Hematopoietic multipotent progenitor cell (in vitro differentiated cells): ENCODE data around the gene TOLLIP. TPM values are rescaled to one million over a fixed set of nuclear protein-coding genes. Genes with fewer than 3 reads are reported as not detected.

Experiments
- DNase-seq, 3 donors: peaks; one replicate each; pipeline ENCODE4 v3.0.0-alpha.2; 2011 to 2015; ENCODE audit warnings: low read depth in 2 of 3, low spot score in 2 of 3
- total RNA-seq: library from RNA; depleted of rRNA; stranded (reverse); fragments of >200 nt; gene quantifications from one replicate; pipeline ENCODE4 v1.2.3, GENCODE V29; 2012

Gene TOLLIP
- total RNA-seq, 1 donor: 49.3 TPM

DNA sequence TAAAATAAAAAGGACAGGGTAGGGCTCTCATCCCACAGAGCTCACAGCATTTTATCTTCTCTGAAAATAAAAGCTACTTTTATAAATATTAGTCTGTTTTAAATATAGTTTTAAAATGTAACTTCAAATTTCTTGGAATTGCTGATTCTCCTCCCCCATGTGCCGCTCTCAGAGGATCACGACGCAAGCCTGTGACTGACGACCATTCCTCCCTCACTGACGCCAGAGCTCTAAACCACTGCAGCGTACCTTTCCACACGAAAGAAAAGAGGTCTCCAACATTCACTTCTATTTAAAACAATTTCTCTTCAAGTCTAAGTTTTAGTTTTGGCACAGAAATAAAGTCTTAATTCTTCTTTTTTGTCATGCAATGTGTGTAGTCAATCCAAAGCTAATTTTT lies 9.3 kb downstream of the TOLLIP start:
- no peak for DNase-seq

DNA sequence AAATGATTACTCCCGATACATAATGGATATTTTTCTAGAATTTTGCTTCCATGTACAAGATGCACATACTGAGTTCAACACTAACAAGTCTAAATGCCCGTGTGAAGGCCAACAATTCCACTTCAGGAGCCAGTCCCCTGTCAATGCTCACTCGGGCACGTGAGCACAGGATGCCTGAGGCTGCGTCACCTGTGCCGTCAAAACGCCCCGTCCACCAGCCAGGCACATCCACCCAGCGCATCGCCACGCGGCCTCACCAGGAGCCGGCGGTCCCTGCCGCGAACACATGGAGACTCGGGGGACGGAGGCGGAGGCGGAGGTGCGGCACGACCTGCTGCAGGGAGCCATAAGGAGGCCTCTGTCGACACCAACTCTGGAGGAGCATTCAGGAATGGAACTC lies 9.8 kb downstream of the TOLLIP start:
- DNase-seq: no peak

DNA sequence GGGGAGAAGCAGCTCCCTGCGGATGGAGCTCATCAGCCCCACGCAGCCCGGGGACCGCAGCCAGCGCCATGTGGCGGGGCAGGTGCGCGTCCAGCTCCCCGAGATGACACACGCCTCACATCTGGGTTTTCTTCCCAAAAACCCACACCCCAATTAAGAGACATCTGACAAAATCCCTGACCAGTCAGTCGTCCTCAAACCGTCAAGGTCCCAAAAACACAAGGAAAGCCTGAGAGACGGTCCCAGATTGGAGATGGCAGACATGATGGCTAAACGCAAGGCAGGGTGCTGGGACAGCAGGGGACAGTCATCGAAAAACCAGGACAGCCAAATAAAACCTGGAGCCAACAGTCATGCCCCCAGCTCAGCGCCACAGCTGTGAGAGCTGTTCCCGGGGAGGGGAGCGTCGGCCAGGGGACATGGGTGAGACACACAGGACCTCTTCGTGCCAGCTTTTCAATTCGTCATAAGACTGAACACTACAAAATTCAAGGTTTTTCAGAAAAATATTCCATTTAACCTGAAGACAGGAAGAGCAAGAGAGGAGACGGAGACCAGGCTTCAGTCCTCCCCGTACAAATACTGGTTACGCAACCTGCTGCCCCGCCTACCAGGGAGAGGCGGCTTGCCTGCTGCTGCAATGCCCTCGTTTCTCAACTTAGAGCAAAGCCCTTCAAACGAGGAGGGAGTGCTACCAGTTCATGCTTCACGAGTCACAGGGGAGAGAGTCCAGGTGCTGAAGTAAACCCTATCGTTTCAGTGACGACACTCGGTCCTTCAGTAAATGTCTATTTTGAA lies 10.5 kb downstream of the TOLLIP start:
- peak in 2 of 3 donors; percentile 40 to 52 for DNase-seq

DNA sequence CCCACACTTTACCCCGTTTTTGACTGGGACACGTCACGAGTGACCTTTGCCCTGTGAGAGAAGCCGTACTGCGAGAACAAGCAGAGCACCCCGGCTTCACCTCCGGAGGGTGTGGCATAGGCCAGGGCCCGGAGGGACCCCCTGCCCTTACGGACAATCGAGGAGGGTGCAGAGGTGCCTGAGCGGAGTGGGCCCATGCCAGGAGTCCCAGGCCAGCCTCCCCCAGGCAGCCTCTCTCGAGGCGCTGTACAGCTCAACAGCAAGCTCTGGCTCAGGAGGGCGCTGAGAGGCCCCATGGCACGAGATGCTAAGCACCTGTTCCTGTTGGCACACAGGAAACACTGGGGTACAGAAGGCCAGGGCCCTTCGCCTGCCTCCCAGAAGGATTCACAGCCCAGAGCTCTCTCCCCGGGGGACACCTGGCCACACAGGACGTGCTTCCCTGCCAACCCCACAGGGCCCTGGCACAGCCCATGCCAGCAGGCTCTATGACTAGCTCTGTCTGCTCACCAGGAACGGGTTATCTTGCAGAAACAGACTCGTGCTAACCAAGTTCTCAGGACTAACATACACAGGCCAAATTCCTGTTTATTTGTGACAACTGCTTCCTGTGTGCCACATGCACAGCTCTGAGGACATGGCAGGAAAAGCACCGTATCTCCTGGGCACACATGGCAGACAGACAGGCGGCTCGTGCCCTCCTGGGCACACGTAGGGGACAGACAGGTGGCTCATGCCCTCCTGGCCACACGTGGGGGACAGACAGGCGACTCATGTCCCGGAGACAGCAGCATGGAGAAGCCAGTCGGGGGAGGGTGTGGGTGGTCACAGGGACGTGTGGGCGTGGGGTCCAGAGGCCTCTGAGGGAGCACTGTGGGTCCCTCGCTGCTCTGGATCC lies 11.6 kb downstream of the TOLLIP start:
- peak in 2 of 3 donors; percentile 72 to 74 for DNase-seq

DNA sequence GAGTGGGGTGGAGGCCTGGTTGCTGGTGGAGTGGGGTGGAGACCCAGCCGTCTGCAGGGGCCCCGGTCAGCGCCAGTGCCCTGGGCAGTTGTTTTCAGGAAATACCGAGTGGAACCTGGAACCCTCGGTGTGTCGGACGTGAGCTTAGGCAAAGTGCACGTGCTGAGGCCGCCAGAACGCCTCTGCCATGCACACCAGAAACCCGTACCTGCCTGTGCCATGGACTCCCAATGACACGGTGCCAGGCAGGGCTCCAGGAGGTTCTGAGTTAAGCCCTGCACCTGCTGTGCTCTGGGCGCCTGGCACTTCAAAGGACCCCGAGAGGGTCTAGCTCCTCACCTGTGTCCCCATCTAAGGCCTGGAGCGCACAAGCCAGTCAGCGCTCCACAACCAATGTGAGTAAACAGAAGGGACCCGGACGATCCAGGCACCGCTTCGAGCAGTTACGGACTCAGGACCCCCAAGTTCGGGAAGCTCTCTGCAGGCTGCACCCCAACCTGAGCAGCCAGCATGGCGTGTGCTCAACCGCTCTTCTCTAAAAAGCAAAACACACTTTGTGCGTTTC lies 12.3 kb downstream of the TOLLIP start:
- no peak for DNase-seq

DNA sequence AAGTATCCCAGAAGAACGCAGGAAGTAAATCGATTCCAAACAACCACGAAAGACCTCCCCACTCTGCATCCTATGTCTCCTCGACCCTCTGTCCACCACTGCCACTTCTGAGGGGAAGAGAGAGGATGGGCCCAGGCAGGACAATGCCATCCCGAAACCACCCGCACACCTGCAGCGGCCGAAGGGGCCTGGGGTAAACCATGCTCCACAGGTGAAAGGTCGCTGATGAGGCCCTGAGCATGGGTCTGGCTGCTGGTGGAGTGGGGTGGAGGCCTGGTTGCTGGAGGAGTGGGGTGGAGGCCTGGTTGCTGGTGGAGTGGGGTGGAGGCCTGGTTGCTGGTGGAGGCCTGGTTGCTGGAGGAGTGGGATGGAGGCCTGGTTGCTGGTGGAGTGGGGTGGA lies 13.1 kb downstream of the TOLLIP start:
- DNase-seq: no peak

DNA sequence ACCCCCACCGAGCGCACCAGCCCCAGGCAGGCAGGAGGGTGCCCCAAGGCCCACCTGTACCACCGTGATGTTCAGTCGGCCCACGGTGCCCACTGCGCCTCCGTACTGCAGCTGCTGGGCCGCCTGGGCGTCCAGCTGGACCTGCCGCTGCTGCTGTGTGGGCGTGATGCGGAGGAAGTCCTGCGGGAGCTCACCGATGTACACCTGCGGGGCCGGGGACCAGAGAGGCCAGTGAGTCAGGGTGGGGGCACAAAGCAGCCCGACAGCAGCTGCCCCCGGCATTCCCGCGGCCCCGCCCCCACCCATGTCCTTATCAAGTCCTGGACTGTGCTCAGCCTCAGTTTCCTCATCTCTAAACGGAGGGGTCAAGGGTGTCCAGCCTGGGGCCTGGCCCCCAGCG lies 13.8 kb downstream of the TOLLIP start:
- no peak for DNase-seq

DNA sequence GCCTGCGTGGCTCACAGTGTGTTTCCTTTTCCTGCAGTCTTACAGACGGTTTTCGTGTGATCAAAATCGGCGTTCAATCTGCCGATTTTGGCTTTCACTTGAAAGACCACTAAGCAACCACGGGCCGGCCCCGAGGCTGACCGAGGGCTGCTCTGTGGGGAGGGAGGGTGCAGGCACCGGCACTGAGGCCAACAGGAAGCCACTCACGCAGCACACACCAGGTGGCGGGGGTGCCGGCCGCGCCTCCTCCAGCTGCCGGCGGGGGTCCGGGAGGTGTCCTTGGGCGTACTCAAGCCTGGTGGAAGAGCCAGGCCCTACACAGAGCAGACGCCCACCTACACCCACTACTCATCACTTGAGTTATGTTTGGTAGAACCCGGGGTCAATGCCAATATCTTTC lies 14.3 kb downstream of the TOLLIP start:
- DNase-seq: no peak

DNA sequence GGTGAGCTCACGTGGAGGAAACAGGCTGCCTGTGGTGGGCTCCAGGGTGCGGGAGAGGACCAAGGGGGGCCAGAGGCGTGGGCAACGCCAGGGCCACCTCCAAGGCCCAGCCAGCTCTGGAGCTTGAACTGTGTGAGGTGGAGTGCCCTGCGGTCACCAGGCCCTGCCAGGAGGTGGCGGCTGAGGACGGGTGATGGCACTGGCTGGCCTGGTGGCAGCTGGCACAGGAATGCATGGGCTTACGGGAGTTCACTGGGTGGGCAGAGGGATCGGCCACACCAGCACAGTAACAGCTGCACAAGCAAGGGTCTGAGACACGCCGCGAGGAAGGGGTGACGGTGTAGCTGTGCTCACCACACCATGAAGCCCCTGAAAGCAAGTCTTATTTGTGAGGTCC lies 15.8 kb downstream of the TOLLIP start:
- DNase-seq: peak in 2 of 3 donors; percentile 41 to 55

DNA sequence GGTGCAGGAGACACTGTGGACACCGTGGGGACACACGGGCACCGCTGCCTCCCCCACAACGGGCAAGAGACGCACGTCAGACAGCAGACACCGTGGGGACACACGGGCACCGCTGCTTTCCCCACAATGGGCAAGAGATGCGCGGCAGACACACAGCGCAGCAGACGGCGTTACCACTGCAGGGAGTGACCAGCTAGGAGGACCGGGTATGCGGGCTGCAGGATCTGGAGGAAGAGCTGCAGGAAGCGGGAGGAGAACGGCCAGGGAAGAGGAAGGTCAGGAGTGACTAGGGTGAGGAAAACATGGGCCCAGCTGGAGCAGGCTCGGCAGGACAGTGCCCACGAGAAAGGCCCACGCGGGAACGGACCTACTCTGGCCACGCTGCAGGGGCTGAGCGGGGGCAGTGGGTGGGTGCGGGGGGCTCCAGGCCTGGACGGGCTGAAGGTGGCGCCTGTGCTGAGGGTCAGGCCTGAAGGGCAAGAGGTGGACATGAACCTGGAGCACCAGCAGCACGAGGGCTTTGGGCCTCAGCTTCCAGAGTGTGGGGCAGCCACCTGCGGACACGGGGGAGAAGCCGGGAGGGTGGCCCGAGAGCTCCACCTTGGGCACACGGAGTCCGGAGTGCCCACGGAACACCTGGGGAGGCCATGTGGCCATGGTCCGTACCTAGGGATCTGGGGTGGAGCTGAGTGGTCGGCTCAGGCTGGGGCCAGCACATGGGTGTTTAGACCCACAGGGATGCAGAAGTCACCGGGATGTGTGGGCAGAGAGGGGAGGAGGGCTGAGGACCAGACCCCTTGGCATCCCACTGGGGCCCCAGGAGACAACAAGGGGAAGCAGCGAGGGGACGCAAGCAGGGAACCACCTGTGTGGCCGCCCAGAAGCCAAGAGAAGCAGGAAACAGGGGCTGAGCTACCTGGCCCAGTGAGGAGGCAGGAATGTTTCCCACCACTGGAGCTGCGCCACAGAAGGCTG lies 16.5 kb downstream of the TOLLIP start:
- DNase-seq: no peak

DNA sequence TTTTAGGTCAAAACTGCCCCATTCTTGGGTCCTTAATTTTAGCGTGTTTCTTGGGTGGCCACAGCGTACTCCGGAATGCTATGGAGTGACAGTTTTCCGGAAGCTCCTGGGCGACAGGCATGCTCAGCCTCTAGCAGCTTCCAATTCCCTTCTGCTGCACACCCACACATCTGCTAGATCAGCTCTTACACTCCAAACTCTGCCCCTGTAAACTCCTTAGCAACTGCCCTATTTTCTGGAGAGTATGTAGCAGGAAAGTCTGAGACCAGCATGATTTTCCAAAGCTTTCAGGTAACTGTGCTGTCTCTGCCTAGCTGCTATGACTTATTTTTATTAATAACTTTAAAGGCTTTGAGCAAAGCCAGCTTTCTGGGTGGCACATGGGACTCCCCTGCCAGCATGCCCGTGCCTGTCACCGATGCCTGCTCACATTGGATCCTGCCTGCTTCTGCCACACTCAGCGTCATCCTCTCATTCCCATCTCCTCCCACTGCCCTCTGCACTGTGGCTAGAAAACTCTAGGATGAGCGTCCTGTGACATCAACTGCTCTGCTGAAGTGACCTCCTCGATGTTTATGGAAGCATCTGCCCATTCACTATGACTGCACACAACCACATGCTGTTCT lies 17.3 kb downstream of the TOLLIP start:
- no peak for DNase-seq

DNA sequence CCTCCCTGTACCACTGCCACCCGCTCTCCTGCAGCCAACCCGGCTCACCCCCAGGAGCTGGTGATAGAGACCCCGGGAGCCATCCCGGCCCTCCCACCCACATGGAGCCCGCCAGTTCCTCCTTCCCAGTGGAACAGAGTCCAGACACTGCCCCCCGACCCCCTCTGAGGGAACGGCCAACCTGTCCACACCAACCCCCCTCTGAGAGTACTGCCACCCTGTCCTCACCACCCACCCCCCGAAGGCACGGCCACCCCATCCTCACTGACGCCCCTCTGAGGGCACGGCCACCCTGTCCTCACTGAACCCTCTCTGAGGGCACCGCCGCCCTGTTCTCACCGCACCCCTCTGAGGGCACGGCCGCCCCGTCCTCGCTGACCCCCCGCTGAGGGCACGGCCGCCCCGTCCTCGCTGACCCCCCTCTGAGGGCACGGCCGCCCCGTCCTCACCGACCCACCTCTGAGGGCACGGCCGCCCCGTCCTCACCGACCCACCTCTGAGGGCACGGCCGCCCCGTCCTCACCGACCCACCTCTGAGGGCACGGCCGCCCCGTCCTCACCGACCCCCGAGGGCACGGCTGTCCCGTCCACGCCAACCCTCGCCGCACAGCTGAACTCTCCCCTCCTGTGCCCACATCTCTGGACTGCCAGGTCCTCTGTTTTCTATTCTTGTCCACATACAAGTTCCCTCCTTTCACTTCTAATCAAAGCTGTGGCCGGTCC lies 18.0 kb downstream of the TOLLIP start:
- no peak for DNase-seq

DNA sequence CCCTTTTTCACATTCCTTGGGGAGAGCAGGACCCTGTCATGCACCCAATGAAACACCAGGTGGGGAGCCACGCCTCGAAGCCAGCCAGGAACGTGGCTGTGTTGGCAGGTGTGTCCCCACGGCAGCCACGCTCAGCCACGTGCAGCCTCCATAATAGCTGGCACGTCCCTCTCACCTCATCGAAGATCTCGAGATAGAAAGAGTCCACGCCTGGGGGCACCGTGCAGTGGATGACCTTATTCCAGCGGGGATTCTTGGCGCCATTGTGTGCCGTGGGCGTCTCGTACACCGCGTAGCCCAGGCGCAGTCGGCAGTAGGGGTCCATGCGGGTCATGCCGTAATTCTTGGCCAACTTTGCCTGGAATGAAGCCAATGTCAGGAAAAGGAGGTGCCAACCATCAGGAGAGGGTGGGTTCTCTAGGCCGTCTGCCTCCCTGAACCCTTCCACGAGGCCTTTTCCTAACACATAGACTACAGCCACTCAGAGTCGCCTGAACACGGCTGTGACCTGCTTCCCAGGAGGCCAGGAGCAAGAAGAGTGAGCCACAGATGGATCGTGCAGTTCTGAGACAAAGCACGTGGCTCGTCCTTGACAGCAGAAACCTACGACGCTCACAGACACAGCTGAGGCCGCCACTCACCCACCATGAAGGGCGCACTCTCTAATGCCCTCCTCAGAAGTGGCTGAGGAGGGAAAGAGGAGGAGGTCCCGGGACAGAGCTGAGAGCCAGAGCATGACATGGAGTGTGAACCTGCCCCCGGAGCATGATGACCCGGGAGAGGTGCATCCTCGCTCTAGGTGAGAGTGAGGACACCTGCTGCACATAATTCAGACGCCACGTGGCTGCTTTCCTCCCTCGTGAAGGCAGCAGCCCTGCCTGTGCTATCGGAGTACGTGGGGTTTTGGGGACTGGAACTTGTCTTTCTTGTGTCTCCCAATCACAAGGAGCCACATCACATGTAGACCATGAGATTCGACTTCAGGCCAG lies 19.1 kb downstream of the TOLLIP start:
- no peak for DNase-seq

DNA sequence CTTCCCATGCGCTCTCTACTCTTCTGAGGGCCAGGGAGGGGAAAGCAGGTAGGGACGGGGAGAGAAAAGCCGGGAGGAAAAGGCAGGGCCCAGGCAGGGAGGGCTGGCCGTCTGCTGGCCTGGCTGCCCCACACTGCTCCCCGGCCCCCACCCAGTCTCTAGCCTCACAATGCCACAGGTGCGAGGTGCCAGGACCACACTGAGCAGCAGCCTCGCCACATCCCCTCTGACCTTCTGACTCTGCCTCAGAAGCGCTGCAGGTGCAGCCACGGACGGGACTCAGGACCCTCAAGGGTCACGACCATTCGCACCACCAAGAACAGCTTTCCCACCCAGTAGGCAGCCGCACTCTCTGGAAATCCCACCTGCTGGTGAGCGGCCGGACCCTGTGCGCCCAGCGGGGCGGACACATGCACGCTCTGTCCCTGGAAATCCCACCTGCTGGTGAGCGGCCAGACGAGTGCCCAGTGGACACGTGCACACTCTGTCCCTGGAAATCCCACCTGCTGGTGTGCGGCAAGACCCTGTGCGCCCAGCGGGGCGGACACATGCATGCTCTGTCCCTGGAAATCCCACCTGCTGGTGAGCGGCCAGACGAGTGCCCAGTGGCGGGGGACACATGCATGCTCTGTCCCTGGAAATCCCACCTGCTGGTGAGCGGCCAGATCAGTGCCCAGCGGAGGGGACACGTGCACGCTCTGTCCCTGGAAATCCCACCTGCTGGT lies 20.1 kb downstream of the TOLLIP start:
- no peak for DNase-seq

DNA sequence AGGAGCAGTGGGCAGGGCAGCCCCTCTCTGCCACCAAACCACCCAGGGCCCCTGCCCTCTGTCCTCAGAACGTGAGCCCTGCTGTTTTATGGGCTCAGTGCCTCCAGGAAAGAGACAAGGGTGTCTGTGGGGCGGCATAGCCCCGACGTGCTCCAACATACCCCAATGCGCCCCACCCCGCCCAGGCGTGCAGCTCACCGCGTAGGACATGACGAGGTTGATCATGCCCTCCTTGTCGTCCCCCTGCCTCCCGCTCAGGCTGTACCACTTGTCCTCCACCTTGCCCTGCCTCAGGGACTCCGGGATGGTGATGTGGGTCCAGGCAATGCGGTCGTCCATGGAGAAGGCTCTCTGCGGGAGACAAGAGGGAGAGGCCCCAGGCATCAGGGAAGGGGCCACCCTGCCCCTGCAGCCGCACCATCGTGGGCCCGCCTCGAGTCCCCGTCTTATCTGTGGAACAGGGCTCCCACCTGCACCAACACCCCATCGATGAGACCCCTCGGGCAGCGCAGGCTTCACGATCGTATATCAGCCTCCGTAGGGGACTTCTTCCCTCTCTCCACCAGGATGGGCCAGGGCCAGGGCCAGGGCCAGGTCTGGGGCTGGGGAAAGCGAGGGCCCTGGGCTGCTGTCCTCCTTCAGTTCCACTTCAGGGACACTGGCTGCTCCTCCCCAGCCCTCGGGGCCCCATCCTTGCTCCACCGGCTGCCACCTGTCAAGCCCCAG lies 20.8 kb downstream of the TOLLIP start:
- DNase-seq: no peak

DNA sequence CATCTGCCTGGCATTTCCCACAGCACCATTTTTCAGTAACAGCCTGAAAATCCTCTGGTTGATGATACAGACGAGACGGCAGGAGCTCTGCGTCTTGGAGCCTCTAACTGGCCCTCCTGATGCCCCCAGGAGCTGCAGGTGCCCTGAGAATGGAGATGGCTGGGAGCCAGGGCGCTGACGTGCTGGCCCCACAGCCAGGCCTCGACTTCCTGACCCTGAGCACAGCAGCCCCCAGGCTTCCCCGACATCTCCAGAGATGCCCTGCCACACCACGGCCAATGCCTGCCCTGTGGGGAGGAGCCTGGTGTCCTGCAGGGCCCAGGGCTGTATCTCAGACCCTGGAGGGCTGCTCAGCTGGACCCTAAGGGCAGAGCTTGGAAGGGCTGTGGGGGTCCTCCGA lies 21.5 kb downstream of the TOLLIP start:
- DNase-seq: no peak

DNA sequence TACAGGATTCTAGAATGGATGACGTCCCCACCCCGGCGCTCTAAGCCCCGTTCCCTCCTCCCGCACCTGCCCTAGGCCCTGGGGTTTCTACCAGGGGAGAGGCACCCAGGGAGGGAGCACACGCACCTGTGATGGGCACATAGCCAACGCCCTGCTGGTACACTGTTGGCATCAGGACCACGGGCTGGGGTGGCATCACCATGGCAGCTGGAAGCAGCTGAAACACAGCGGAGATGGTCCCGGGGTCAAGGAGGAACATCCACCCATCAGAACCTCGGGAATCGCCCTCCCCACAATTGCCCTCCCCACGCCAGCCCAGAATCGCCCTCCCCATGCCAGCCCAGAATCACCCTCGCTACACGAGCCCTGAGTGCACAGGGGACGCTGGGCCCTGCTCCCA lies 23.6 kb downstream of the TOLLIP start:
- no peak for DNase-seq
